EL (cell line): ENCODE data around the gene IFNAR2.
A peak's percentile ranks its signal among the peaks of the same experiment; 100 is the strongest.

Experiments
- DNase-seq: peaks from one replicate; pipeline ENCODE4 v3.0.0-alpha.2; 2016

The IFNAR2 gene

GRCh38 chr21:33270986-33271385, 41.2 kb downstream of the IFNAR2 start:
- DNase-seq: no peak

- DNase-seq: no peak
Measured at GRCh38 chr21:33273044-33273443, 43.3 kb downstream of the IFNAR2 start.

DNA sequence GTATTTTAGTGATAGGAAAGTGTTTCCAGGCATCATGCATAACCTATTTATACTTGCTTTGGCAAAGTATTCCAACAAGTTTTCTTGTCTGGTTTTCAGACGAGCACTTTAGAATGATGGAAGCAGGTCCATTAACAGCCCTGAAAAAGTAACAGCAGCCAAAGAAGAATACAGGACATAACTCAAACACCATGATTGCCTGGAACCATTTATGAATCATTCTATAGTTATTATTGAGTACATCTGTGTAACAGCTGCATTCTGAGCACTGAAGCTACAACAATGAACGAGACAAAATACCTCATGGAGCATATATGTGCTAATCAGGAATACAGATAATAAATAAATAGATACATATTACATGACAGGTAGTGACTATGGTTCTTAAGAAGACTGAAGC, 49.0 kb downstream of the IFNAR2 start:
- peak; percentile 46 for DNase-seq

GRCh38 chr21:33279330-33279820, 49.6 kb downstream of the IFNAR2 start:
- no peak for DNase-seq
